DND-41 (cell line): ENCODE data around the gene LY6G6F.

Source experiments
- ATAC-seq: fragments of 200-7000 bp; cut with Tn5 transposase; 3 replicates; pipeline ENCODE4 v1.9.1; 2021; ENCODE audit warnings: low read depth; ENCODE audit not compliant: insufficient read depth
- DNase-seq: peaks from one replicate; pipeline ENCODE4 v3.0.0-alpha.2; 2020
- H2AFZ ChIP-seq: 2 replicates; pipeline ENCODE4 v1.6.0; 2012; ENCODE audit warnings: low read depth, low read length
- H3K27ac ChIP-seq: 2 replicates; pipeline ENCODE4 v1.5.1; 2012; ENCODE audit warnings: low read length, inconsistent platforms
- H3K27me3 ChIP-seq: fragments of 200-600 bp; sonication (generic); 2 replicates; pipeline ENCODE4 v1.6.0; 2012; ENCODE audit warnings: low read length, mild to moderate bottlenecking, inconsistent platforms; ENCODE audit not compliant: insufficient read depth, poor library complexity
- H3K36me3 ChIP-seq: 2 replicates; pipeline ENCODE4 v1.5.1; 2012; ENCODE audit warnings: low read length, inconsistent platforms; ENCODE audit not compliant: insufficient read depth
- H3K4me1 ChIP-seq: 2 replicates; pipeline ENCODE4 v1.5.1; 2012; ENCODE audit warnings: mild to moderate bottlenecking, low read length; ENCODE audit not compliant: insufficient read depth
- H3K4me2 ChIP-seq: 2 replicates; pipeline ENCODE4 v1.6.0; 2012; ENCODE audit warnings: mild to moderate bottlenecking, moderate library complexity, low read length, inconsistent platforms; ENCODE audit not compliant: insufficient read depth
- H3K4me3 ChIP-seq, 2 experiments: fragments of 200-600 bp in 1 of 2; shearing (Covaris generic) in 1 of 2; 2 replicates each; pipeline ENCODE4 v1.5.1; 2012 to 2016; ENCODE audit warnings: inconsistent platforms in 2 of 2, low read length in 2 of 2, mild to moderate bottlenecking in 2 of 2, low read depth in 1 of 2, moderate library complexity in 1 of 2
- H3K79me2 ChIP-seq: 2 replicates; pipeline ENCODE4 v1.6.0; 2012; ENCODE audit warnings: low read length, inconsistent platforms; ENCODE audit not compliant: insufficient read depth
- H3K9ac ChIP-seq: 2 replicates; pipeline ENCODE4 v1.6.0; 2012; ENCODE audit warnings: low read depth, mild to moderate bottlenecking, inconsistent platforms, low read length, moderate library complexity
- H3K9me3 ChIP-seq: 2 replicates; pipeline ENCODE4 v1.5.1; 2012; ENCODE audit warnings: low read length, moderate library complexity, mild to moderate bottlenecking, inconsistent platforms; ENCODE audit not compliant: insufficient read depth, severe bottlenecking
- H4K20me1 ChIP-seq: 2 replicates; pipeline ENCODE4 v1.6.0; 2012; ENCODE audit warnings: low read length; ENCODE audit not compliant: insufficient read depth
- CTCF ChIP-seq: IDR thresholded peaks from 2 replicates; pipeline ENCODE4 v1.5.1; 2012; ENCODE audit warnings: borderline replicate concordance, low read length, moderate library complexity, mild to moderate bottlenecking; ENCODE audit not compliant: poor library complexity, severe bottlenecking; ENCODE audit errors: extremely low read depth
- EZH2 ChIP-seq: IDR thresholded peaks from 3 replicates; pipeline ENCODE4 v1.6.1; 2012; ENCODE audit warnings: borderline replicate concordance, low read depth, mild to moderate bottlenecking, moderate library complexity, low read length, inconsistent platforms; ENCODE audit not compliant: severe bottlenecking

LY6G6F gene

GRCh38 chr6:31687860-31688693, 18.6 kb upstream of the LY6G6F start:
- Histone ChIP-seq H3K9ac (no peak overlapping the region), H3K4me1 (no peaks in the 10 kb centered on the region), H3K4me2 (no peak overlapping the region), H3K79me2 (no peaks in the 10 kb centered on the region), H3K4me3 (no peak overlapping the region), H3K9me3 (no peaks in the 10 kb centered on the region), H4K20me1 (no peaks in the 10 kb centered on the region), H2AFZ (no peak overlapping the region), H3K27me3 (no peaks in the 10 kb centered on the region), H3K27ac (no peak overlapping the region), H3K36me3 (peaks cover 75% of the 10 kb centered on the region)
- ATAC-seq (no peak), DNase-seq (no peak)
- TF ChIP-seq CTCF, result no peak
- TF ChIP-seq EZH2, result no peak

DNA sequence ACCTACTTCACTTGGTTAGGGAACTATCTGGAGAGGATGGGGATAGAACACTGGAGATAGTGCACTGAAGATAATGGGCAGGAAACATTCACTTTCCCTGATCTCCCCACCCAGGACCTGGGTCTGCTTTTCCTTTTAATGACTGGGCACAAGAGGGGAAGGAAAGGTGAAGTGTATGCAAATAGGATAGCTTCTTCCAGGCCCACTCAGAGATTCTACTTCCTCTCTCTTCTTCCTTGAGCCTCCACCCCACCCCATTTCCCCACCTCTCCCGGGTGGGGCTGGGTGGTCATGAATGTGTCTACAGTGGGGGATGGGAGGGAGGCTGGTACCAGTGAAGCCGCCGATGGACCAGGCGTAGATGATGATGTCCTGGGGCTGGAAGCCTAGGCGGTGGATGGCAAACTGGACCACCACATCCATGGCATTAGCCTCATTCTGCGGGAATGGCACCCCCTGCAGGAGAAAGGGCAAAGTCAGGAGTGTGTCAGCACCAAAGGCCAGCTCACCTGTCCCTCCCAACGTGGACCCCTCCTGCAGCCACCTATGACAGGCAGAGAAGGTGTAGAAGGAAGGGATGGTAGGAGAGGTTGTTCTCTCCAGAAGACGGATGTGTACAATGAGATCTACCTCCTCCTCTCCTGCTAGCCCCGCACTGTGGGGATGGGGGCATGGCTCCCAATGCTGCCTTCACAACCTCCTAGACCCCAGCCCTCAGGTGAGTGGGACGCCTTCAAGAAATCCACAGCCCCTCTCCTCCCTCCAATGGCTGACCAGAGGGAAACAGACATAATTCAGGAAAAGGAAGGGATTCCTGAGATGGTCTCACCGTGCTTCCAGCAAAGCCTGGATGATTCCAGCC, 17.2 kb upstream of the LY6G6F start:
- no peak overlapping the region for H3K9ac ChIP-seq
- H3K4me1 ChIP-seq, result no peaks in the 10 kb centered on the region
- no peak for DNase-seq
- H3K9me3 ChIP-seq, result no peaks in the 10 kb centered on the region
- no peak overlapping the region for H3K4me2 ChIP-seq
- H4K20me1 ChIP-seq, result no peaks in the 10 kb centered on the region
- ATAC-seq, result peak; percentile 38; the same call in 1 of the 3 replicates
- no peaks in the 10 kb centered on the region for H3K27me3 ChIP-seq
- no peak overlapping the region for H3K27ac ChIP-seq
- TF ChIP-seq EZH2 (no peak), CTCF (peak; percentile 62)
- H2AFZ ChIP-seq, result no peak overlapping the region
- H3K4me3 ChIP-seq, result no peak overlapping the region
- peaks cover 85% of the 10 kb centered on the region for H3K36me3 ChIP-seq
- H3K79me2 ChIP-seq, result no peaks in the 10 kb centered on the region

DNA sequence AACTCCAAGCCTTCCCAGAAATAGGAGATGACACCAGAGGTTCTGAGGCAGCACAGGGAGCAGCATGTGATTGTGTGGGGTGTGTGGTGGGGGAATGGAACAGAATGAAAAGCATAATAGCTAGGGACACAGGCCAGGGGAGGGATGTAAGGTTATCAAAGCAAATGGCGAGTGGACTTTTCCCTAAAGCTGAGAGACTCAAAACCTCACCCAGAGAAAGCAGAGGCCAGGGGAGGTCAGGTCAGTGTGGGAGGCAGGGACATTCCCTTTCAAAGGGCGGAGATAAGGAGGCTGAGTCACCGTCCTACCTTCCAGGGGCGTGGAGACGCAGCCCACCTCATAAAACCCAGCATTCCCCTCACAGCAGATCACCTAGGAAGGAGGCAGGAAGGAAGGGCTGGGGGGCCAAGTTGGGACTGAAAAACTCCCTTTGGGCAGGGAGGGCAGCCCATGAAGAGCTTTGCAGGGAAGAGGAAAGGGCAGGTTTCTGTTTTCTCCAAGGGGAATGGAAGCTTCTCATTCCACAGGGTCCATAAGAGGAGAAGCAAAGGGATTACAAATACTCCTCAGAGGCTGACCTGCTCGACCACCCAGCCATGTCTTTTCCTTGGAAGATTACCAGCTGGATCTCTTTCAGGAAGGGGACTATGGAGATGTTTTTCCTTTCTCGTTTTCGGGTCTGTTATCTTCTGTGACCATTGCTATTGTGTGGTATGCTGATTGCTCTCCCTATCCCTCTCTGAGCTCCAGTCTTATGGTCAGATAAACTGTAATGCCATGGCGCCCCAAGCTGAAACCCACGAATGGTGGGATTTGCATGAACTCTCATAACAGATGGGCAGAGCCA, 16.2 kb upstream of the LY6G6F start:
- no peak overlapping the region for H3K4me2 ChIP-seq
- no peak overlapping the region for H3K27ac ChIP-seq
- 0 out of 2 replicates have a peak, but pooled peaks cover 4% of the 10 kb centered on the region for H4K20me1 ChIP-seq
- H3K4me3 ChIP-seq, result no peak overlapping the region
- no peaks in the 10 kb centered on the region for H3K27me3 ChIP-seq
- H2AFZ ChIP-seq, result no peak overlapping the region
- ATAC-seq (no peak), DNase-seq (no peak)
- no peaks in the 10 kb centered on the region for H3K9me3 ChIP-seq
- no peak for TF ChIP-seq EZH2
- TF ChIP-seq CTCF, result no peak
- no peak overlapping the region for H3K9ac ChIP-seq
- H3K4me1 ChIP-seq, result no peaks in the 10 kb centered on the region
- no peaks in the 10 kb centered on the region for H3K79me2 ChIP-seq
- H3K36me3 ChIP-seq, result peaks cover 90% of the 10 kb centered on the region
